Endothelial cell of umbilical vein (primary cell): ENCODE results near the gene SKAP1. TPM values are rescaled to one million over a fixed set of nuclear protein-coding genes. Genes with fewer than 3 reads are reported as not detected.

Experiments used
- BruUV-seq: library from RNA; stranded (reverse); fragments of 400-500 nt; replicated peaks from 2 replicates; lab custom pipeline; 2021; lab: Mats Ljungman, UMichigan
- CTCF ChIA-PET: fragments of 300-600, 350-600 bp; sonication (Branson Sonifier 250); formaldehyde crosslinking; loops from one replicate; lab custom pipeline; 2021; ENCODE audit warnings: antibody characterized with exemption, inconsistent platforms; lab: Charles Lee
- POLR2A ChIA-PET: fragments of 300-600, 350-600 bp; sonication (Branson Sonifier 250); formaldehyde crosslinking; loops from one replicate; lab custom pipeline; 2021; ENCODE audit warnings: antibody characterized with exemption, inconsistent platforms; lab: Charles Lee
- DNase-seq: peaks from one replicate; pipeline ENCODE4 v3.0.0-alpha.2; 2011; ENCODE audit warnings: low read depth, low spot score
- FAIRE-seq: peaks from 2 replicates; lab custom pipeline; 2011; peaks lifted over from hg19 to GRCh38; lab: Jason Lieb, UNC
- H2AFZ ChIP-seq: 2 replicates; pipeline ENCODE4 v1.6.0; 2012; ENCODE audit warnings: low read depth, low read length, control low read depth, inconsistent platforms
- H3K27ac ChIP-seq: 2 replicates; pipeline ENCODE4 v1.5.1; 2011; ENCODE audit warnings: low read depth, mild to moderate bottlenecking, control low read depth, low read length, moderate library complexity; ENCODE audit not compliant: insufficient read depth
- H3K27me3 ChIP-seq, 2 experiments: 2 replicates each; pipeline versions ENCODE4 v1.6.0 to v1.6.1; 2011; ENCODE audit warnings: low read length in 2 of 2, mixed read lengths in 1 of 2; ENCODE audit not compliant: control insufficient read depth in 2 of 2, insufficient read depth in 2 of 2
- H3K36me3 ChIP-seq, 2 experiments: 2 replicates in 1 of 2; 3 replicates in 1 of 2; pipeline ENCODE4 v1.5.1; 2011; ENCODE audit warnings: low read length in 2 of 2, mild to moderate bottlenecking in 1 of 2, moderate library complexity in 1 of 2; ENCODE audit not compliant: control insufficient read depth in 2 of 2, insufficient read depth in 2 of 2; ENCODE audit errors: extremely low read depth in 1 of 2
- H3K4me1 ChIP-seq: 3 replicates; pipeline ENCODE4 v1.5.1; 2011; ENCODE audit warnings: mild to moderate bottlenecking, low read length; ENCODE audit not compliant: control insufficient read depth, insufficient read depth; ENCODE audit errors: extremely low read depth
- H3K4me2 ChIP-seq: 2 replicates; pipeline ENCODE4 v1.6.1; 2011; ENCODE audit warnings: low read length, control low read depth, mixed read lengths; ENCODE audit not compliant: insufficient read depth
- H3K4me3 ChIP-seq, 3 experiments: fragments of 200-600 bp in 1 of 3; sonication (generic), shearing (Covaris generic) in 1 of 3; replicated peaks in 1 of 3; 2 replicates each; pipeline ENCODE4 v1.5.1; 2011 to 2016; ENCODE audit warnings: control low read depth in 3 of 3, low read length in 3 of 3, mild to moderate bottlenecking in 2 of 3, inconsistent platforms in 1 of 3, low read depth in 1 of 3, moderate library complexity in 1 of 3; ENCODE audit not compliant: insufficient read depth in 1 of 3
- H3K79me2 ChIP-seq: 2 replicates; pipeline ENCODE4 v1.6.0; 2012; ENCODE audit warnings: low read length, inconsistent platforms; ENCODE audit not compliant: control insufficient read depth, insufficient read depth
- H3K9ac ChIP-seq: replicated peaks from 2 replicates; pipeline ENCODE3; 2011; ENCODE audit warnings: low read length, control low read depth; ENCODE audit not compliant: insufficient read depth; ENCODE audit errors: extremely low read depth
- H3K9me1 ChIP-seq: replicated peaks from 3 replicates; pipeline ENCODE4 v1.6.0; 2011; ENCODE audit warnings: mild to moderate bottlenecking, low read length; ENCODE audit not compliant: control insufficient read depth, insufficient read depth; ENCODE audit errors: extremely low read depth
- H3K9me3 ChIP-seq: replicated peaks from 2 replicates; pipeline ENCODE4 v1.5.1; 2012; ENCODE audit warnings: low read length, inconsistent platforms; ENCODE audit not compliant: control insufficient read depth, insufficient read depth
- H4K20me1 ChIP-seq: replicated peaks from 2 replicates; pipeline ENCODE3; 2011; ENCODE audit warnings: mild to moderate bottlenecking, low read length; ENCODE audit not compliant: control insufficient read depth, insufficient read depth; ENCODE audit errors: extremely low read depth
- EZH2 ChIP-seq: IDR thresholded peaks from 2 replicates; pipeline ENCODE4 v1.6.1; 2012; ENCODE audit warnings: borderline replicate concordance, low read depth, mild to moderate bottlenecking, moderate library complexity, low read length, inconsistent platforms; ENCODE audit not compliant: severe bottlenecking
- FOS ChIP-seq: IDR thresholded peaks from 2 replicates; pipeline ENCODE4 v1.6.1; 2011; ENCODE audit warnings: mild to moderate bottlenecking, low read length, moderate library complexity, borderline replicate concordance; ENCODE audit not compliant: insufficient read depth
- GATA2 ChIP-seq: IDR thresholded peaks from 2 replicates; pipeline ENCODE4 v1.7.0; 2011; ENCODE audit warnings: low read depth, mild to moderate bottlenecking, moderate library complexity, mixed read lengths, low read length; ENCODE audit not compliant: insufficient read length, insufficient read depth
- POLR2A ChIP-seq: IDR thresholded peaks from 2 replicates; pipeline ENCODE4 v1.6.1; 2012; ENCODE audit warnings: low read depth, mild to moderate bottlenecking, control low read depth, low read length
- POLR2AphosphoS5 ChIP-seq: IDR thresholded peaks from 2 replicates; pipeline ENCODE4 v1.6.1; 2012; ENCODE audit warnings: low read depth, mild to moderate bottlenecking, control low read depth, low read length, moderate library complexity; ENCODE audit not compliant: insufficient read depth
- dilution Hi-C: fragments of 300-500 bp; cut with MboI; formaldehyde crosslinking; loops from one replicate; pipeline ENCODE4 v1.15.0; 2019; ENCODE audit warnings: low sequenced_read_pairs; ENCODE audit not compliant: extremely low pct_ligation_motif_present
- intact Hi-C: fragments of 100-400 bp; cut with micrococcal nuclease; formaldehyde crosslinking; loops from one replicate; pipeline ENCODE4 v1.10.0; 2022
- polyA plus RNA-seq, 4 experiments: library from polyadenylated mRNA; depleted of rRNA in 3 of 4; stranded (reverse) in 3 of 4; unstranded in 1 of 4; fragments of >200 nt; gene quantifications; 2 replicates each; pipeline versions ENCODE4 v1.2.1 to v1.2.3, GENCODE V29; 2011 to 2012; ENCODE audit warnings: missing spikeins in 1 of 4
- total RNA-seq: library from RNA; stranded (reverse); gene quantifications from 2 replicates; pipeline ENCODE4 v1.2.3, GENCODE V29; 2021
- TF ChIP-seq, protein P1 (sequence below), 2 donors: IDR thresholded peaks; 1 replicate in 1 of 2; 2 replicates in 1 of 2; pipeline ENCODE4 v1.5.1; 2011; ENCODE audit warnings: low read length in 2 of 2, mild to moderate bottlenecking in 2 of 2, moderate library complexity in 2 of 2, control low read depth in 1 of 2, inconsistent platforms in 1 of 2, low read depth in 1 of 2; ENCODE audit not compliant: insufficient read depth in 1 of 2; ENCODE audit errors: extremely low read depth in 1 of 2
- TF ChIP-seq, protein P2 (sequence below): IDR thresholded peaks from 2 replicates; pipeline ENCODE4 v1.6.1; 2011; ENCODE audit not compliant: insufficient read depth, insufficient read length

Gene SKAP1
- total and polyA plus RNA-seq, 2 donors (not counting 3 experiments of a cell fraction or from before 2014, with no cell fraction given): 0.75 TPM; not detected in 1

DNA sequence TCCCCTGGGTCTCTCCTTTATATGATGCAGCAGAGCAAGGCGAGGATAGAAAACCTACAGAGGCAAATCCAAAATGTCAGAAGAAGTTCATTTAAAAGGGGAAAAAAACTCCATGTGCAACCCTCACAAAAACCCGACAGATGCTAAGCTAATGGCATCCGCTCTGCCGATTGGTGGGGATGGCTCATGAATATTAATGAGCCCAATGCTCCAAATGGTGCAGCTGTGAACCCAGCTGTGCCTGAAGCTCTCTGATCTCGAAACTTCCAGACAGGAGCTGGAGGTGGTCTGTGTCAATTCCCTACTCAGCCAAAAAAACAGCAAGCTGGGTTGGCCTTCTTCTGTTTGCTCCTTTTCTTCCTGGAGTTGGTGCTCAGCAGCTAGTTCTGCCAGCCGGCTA lies 306.9 kb downstream of the SKAP1 start:
- no peak for FAIRE-seq
- H3K9ac ChIP-seq: no peak overlapping the region
- intact Hi-C loops: no loop called here
- no peaks in the 10 kb centered on the region for H4K20me1 ChIP-seq
- H3K4me1 ChIP-seq: peaks cover 14% of the 10 kb centered on the region
- no peak overlapping the region for H3K27ac ChIP-seq
- no peak overlapping the region for H3K4me3 ChIP-seq
- BruUV-seq: no TSS peak
- TF ChIP-seq POLR2AphosphoS5 (no peak), EZH2 (no peak), GATA2 (no peak), FOS (no peak), POLR2A (no peak)
- TF ChIP-seq, protein P1, sequence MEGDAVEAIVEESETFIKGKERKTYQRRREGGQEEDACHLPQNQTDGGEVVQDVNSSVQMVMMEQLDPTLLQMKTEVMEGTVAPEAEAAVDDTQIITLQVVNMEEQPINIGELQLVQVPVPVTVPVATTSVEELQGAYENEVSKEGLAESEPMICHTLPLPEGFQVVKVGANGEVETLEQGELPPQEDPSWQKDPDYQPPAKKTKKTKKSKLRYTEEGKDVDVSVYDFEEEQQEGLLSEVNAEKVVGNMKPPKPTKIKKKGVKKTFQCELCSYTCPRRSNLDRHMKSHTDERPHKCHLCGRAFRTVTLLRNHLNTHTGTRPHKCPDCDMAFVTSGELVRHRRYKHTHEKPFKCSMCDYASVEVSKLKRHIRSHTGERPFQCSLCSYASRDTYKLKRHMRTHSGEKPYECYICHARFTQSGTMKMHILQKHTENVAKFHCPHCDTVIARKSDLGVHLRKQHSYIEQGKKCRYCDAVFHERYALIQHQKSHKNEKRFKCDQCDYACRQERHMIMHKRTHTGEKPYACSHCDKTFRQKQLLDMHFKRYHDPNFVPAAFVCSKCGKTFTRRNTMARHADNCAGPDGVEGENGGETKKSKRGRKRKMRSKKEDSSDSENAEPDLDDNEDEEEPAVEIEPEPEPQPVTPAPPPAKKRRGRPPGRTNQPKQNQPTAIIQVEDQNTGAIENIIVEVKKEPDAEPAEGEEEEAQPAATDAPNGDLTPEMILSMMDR (IDR thresholded peaks at IDR 0.05; ENCODE audit: extremely low read depth in 1 of 2, insufficient read depth in 1 of 2, low read depth in 1 of 2, low read length in 2 of 2): no peak
- TF ChIP-seq, protein P2, sequence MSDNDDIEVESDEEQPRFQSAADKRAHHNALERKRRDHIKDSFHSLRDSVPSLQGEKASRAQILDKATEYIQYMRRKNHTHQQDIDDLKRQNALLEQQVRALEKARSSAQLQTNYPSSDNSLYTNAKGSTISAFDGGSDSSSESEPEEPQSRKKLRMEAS: no peak
- peaks cover 17 to 28% of the 10 kb centered on the region in 2 experiments for H3K36me3 ChIP-seq
- H3K79me2 ChIP-seq: no peaks in the 10 kb centered on the region
- H3K9me1 ChIP-seq: no peaks in the 10 kb centered on the region
- no peaks in the 10 kb centered on the region for H3K9me3 ChIP-seq
- ChIA-PET POLR2A (interaction anchor here (0.7 kb wide), 1 partner anchor 114 kb away, joined by 4 read pairs; no protein-coding TSS in a partner anchor), CTCF (interaction anchor here (1.2 to 1.8 kb wide), 4 partner anchors 8 to 97 kb away, joined by 4 to 8 read pairs (median 6); no protein-coding TSS in a partner anchor)
- no peak overlapping the region for H2AFZ ChIP-seq
- no peak overlapping the region for H3K4me2 ChIP-seq
- no peak for DNase-seq
- no peaks in the 10 kb centered on the region for H3K27me3 ChIP-seq
- dilution Hi-C loops: no loop called here
